Activated T-cell treated with anti-CD3 and anti-CD28 coated beads, Interleukin-2, amount 50 U/mL, for 4 hours (primary cell): ENCODE data around the gene SNX13. TPM values are rescaled to one million over a fixed set of nuclear protein-coding genes. Genes with fewer than 3 reads are reported as not detected.

Experiments
- ATAC-seq, 2 donors: fragments of 200-7000 bp; cut with Tn5 transposase; one replicate each; pipeline ENCODE4 v1.10.0; 2021
- DNase-seq: peaks from one replicate; pipeline ENCODE4 v3.0.0-alpha.2; 2020
- H3K27me3 Mint-ChIP-seq: one replicate; pipeline ENCODE4 v1.8.0; 2021; ENCODE audit warnings: low read depth, mixed read lengths
- H3K36me3 Mint-ChIP-seq: one replicate; pipeline ENCODE4 v1.8.0; 2022; ENCODE audit warnings: mixed read lengths; ENCODE audit not compliant: insufficient read depth
- H3K4me1 Mint-ChIP-seq: one replicate; pipeline ENCODE4 v1.8.0; 2021; ENCODE audit warnings: low read depth, mixed read lengths
- H3K4me3 Mint-ChIP-seq: one replicate; pipeline ENCODE4 v1.8.0; 2021; ENCODE audit warnings: mild to moderate bottlenecking, moderate library complexity, mixed read lengths
- H3K9me3 Mint-ChIP-seq: one replicate; pipeline ENCODE4 v1.8.0; 2021; ENCODE audit warnings: mixed read lengths
- total RNA-seq, 3 donors: library from RNA; stranded (reverse); gene quantifications; one replicate each; pipeline ENCODE4 v1.2.1, GENCODE V29; 2021

The SNX13 gene
- total RNA-seq, 3 donors from 2014 or later = 20.8 to 23.7 (median 22.5) TPM

DNA sequence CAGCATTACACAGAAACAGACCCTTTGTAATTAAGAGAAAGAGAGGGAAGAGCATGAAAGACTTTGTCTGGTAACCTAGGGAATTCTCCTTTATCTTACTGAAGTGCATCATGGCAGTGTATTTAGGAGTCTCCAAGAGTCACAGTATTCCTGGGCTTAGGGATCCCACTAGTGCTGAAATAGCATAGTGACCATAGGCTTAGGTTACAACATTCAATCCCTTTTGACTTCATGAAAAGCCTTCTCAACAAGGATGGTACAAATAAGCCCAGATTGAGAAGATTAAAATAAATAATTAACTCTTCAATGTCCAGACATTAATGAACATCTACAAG is 76.5 kb downstream of the SNX13 start:
- Mint-ChIP-seq H3K36me3 (peaks cover 66% of the 10 kb centered on the region), H3K4me3 (no peak overlapping the region), H3K9me3 (peaks cover 10% of the 10 kb centered on the region), H3K27me3 (no peaks in the 10 kb centered on the region), H3K4me1 (peaks cover 9% of the 10 kb centered on the region)
- no peak for ATAC-seq
- no peak for DNase-seq

DNA sequence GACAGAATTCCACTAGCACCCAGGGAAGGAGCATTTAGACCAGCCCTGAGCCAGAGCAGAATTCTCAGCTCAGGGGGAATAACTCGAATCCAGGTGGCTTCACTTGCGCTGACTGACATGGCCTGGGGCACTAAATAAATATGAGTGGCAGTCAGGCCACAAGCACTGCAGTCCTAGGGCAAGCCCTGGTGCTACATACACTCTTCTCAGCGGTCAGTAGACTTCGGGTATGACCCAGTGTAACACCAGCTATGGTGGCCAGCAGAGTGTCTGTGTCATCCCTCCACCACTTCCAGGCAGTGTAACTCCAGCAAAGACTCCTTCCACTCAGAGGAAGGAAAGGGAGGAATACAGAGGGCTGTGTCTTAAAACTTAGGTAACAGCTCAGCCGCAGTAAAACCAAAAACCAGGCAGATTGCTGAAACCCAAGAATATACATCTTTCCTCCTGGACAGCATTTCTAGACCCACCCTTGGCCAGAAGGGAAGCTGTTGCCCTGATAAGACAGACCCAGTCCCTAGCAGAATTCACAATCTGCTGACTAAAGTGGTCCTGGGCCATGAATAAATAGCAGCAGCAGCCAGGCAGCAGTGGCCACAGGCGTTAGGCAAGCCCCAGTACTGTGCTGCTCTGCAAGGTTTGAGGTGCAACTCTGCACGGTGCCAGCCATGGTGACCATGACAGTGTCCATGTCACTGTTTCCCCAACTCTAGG is 77.0 kb downstream of the SNX13 start:
- Mint-ChIP-seq H3K4me1 (peaks cover 9% of the 10 kb centered on the region), H3K9me3 (peaks cover 10% of the 10 kb centered on the region), H3K27me3 (no peaks in the 10 kb centered on the region), H3K4me3 (no peak overlapping the region), H3K36me3 (peaks cover 68% of the 10 kb centered on the region)
- ATAC-seq (no peak), DNase-seq (no peak)

DNA sequence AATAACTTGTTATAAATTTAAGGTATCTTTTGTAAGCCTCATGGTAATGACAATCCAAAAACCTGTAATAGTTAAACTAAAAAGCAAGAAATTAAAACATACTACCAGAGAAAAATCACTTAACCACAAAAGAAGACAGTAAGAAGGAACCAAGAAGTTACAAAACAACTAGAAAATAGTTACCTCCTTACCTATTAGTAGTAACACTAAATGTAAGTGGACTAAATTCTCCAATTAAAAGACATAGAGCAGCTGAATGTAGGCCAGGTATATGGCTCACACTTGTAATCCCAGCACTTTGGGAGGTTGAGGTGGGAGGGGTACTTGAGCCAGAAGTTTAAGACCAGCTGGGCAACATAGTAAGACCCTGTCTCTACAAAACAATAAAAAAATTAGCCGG is 84.0 kb downstream of the SNX13 start:
- Mint-ChIP-seq H3K4me1 (peaks cover 25% of the 10 kb centered on the region), H3K9me3 (peaks cover 11% of the 10 kb centered on the region), H3K27me3 (no peaks in the 10 kb centered on the region), H3K36me3 (peaks cover 65% of the 10 kb centered on the region), H3K4me3 (no peak overlapping the region)
- DNase-seq = no peak
- ATAC-seq = no peak

DNA sequence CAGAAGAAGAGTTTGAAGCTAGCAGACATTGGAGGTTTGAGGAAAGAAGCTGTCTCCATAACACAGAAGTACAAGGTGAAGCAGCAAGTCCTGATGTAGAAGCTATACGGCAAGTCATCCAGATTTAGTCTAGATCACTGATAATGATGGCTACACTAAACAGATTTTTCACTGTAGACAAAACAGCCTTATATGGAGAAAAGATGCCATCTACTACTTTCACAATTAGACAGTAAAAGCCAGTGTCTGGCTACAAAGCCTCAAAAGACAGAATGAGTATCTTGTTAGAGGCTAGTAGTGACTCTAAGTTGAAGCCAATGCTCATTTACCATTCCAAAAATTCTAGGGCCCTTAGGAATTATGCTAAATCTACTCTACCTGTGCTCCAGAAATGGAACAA is 85.1 kb downstream of the SNX13 start:
- Mint-ChIP-seq H3K4me1 (peaks cover 20% of the 10 kb centered on the region), H3K27me3 (no peaks in the 10 kb centered on the region), H3K4me3 (no peak overlapping the region), H3K36me3 (peaks cover 60% of the 10 kb centered on the region), H3K9me3 (peaks cover 11% of the 10 kb centered on the region)
- DNase-seq (no peak), ATAC-seq (no peak)

DNA sequence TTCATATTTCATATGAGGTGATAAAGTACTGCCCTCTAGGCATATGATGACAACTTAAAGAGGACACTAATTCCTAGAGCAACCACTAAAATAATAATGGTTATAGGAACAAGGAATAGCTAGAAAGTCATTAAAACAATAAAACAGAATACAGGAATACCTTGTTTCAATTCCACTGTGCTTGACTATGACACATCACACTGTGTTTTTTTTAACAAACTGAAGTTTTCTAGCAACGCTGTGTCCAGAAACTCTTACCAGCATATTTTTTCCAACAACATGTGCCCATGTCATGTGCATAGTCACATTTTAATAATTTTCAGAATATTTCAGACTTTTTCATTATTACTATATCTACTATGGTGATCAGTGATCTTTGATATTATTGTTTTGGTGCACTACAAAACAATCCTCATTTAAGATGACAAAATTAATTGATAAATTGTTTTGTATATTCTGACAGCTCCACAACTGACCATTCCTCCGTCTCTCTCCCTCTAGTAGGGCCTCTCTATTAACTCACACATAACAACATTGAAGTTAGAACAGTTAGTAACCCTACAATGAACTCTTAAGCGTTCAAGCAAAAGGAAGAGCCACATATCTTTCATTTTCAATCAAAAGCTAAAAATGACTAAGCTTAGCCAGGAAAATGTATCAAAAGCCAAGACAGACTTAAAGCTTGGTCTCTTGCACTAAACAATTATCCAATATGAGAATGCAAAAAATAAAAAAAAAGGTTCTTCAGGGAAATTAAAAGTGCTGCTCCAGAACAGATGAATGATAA is 85.8 kb downstream of the SNX13 start:
- peaks cover 11% of the 10 kb centered on the region for H3K9me3 Mint-ChIP-seq
- peaks cover 19% of the 10 kb centered on the region for H3K4me1 Mint-ChIP-seq
- DNase-seq (no peak), ATAC-seq (no peak)
- H3K36me3 Mint-ChIP-seq = peaks cover 58% of the 10 kb centered on the region
- H3K4me3 Mint-ChIP-seq = no peak overlapping the region
- no peaks in the 10 kb centered on the region for H3K27me3 Mint-ChIP-seq

DNA sequence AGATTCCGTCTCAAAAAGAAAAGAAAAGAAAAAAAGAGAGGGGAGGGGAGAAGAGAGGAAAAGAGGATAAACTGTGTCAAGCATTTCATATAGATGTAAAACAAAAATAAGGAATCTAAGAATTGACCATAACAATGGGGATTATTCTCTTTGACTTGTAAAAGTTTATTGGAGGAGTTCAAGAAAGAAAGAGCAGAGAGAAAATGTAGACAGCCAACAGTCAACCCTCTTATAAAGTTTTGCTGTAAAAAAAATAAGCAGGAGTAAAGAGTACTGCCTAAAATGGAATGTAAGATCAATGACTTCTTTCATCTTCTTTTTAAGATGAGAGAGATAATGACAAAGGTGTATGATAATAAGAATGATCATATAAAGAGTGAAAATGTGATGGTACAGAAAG is 87.9 kb downstream of the SNX13 start:
- no peak overlapping the region for H3K4me3 Mint-ChIP-seq
- ATAC-seq (no peak), DNase-seq (no peak)
- H3K36me3 Mint-ChIP-seq = peaks cover 59% of the 10 kb centered on the region
- H3K4me1 Mint-ChIP-seq = peaks cover 17% of the 10 kb centered on the region
- no peaks in the 10 kb centered on the region for H3K27me3 Mint-ChIP-seq
- peaks cover 10% of the 10 kb centered on the region for H3K9me3 Mint-ChIP-seq

DNA sequence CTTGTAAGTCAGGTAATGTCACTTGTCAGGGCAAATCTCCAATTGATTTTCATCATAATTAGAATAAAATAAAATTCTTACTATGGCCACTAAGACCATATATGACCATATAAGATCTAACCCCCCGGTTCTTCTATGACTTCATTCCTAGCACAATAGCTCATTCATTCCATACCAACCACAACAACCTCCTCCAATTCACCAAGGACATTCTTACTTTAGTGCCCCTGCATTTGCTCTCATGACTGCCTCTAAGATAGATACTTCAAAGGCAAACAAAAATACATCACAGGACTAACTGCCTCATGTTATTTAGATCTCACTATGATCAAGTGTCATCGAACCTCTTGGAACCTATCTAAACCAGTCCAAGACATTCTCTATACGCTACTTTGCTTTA is 90.8 kb downstream of the SNX13 start:
- DNase-seq (no peak), ATAC-seq (no peak)
- no peaks in the 10 kb centered on the region for H3K9me3 Mint-ChIP-seq
- H3K36me3 Mint-ChIP-seq = peaks cover 48% of the 10 kb centered on the region
- H3K4me3 Mint-ChIP-seq = no peak overlapping the region
- no peaks in the 10 kb centered on the region for H3K27me3 Mint-ChIP-seq
- H3K4me1 Mint-ChIP-seq = peaks cover 15% of the 10 kb centered on the region

DNA sequence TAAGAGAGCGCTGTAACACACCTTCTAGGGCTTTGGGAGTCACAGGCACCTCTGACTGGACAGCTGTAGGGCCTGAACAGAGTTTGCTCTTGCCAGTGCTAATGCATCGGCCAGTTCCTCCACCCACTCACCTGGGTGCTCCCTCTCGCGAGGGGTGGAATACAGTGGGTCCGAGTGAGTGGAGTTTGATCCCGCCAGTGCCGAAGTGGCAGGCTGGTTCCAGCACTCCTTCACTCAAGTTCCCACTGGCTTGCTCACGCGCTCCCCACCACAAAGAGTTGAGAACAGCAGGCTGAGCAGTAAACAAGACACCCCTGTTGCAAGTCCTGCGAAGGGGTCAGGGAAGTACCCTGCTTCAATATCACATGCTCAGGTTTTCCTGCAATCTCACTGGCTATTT is 91.8 kb downstream of the SNX13 start:
- no peak for ATAC-seq
- Mint-ChIP-seq H3K4me3 (no peak overlapping the region), H3K36me3 (peaks cover 53% of the 10 kb centered on the region), H3K27me3 (no peaks in the 10 kb centered on the region), H3K4me1 (peaks cover 24% of the 10 kb centered on the region), H3K9me3 (no peaks in the 10 kb centered on the region)
- no peak for DNase-seq

DNA sequence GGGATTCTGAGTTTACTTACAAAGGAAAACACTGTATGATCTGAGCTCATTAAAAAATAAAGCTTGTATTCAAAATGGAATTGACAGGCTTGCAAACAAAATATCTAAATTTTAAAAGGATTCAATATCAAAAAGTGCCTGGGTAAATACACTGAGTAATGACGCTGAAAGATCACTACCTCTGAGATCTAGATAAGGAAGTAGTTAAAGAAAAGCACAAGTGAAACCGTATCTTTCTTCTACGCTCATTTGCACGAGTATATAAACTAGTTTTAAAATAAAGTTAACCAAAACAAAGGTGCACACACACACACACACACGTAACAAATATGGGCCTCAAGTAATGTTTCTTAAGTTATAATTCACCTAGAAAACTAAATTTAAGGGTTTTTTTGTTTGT is 93.4 kb downstream of the SNX13 start:
- Mint-ChIP-seq H3K9me3 (peaks cover 3% of the 10 kb centered on the region), H3K36me3 (peaks cover 54% of the 10 kb centered on the region), H3K4me1 (peaks cover 28% of the 10 kb centered on the region), H3K27me3 (no peaks in the 10 kb centered on the region), H3K4me3 (no peak overlapping the region)
- no peak for ATAC-seq
- DNase-seq = no peak

DNA sequence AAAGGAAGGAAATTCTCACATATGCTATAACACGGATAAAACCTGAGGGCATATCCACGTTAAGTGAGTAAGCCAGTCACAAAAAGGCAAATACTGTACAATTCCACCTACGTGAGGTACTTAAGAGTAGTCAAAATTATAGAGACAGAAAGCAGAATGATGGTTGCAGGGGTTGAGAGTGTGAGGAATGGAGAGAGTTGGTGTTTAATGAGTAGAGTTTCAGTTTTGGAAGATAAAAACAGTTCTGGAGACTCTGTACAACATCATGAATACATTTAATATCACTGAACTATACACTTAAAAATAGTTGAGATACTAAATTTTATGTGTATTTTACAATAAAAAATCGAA is 95.1 kb downstream of the SNX13 start:
- no peak overlapping the region for H3K4me3 Mint-ChIP-seq
- H3K36me3 Mint-ChIP-seq = peaks cover 54% of the 10 kb centered on the region
- no peaks in the 10 kb centered on the region for H3K27me3 Mint-ChIP-seq
- H3K4me1 Mint-ChIP-seq = peaks cover 29% of the 10 kb centered on the region
- no peak for ATAC-seq
- no peak for DNase-seq
- peaks cover 8% of the 10 kb centered on the region for H3K9me3 Mint-ChIP-seq

DNA sequence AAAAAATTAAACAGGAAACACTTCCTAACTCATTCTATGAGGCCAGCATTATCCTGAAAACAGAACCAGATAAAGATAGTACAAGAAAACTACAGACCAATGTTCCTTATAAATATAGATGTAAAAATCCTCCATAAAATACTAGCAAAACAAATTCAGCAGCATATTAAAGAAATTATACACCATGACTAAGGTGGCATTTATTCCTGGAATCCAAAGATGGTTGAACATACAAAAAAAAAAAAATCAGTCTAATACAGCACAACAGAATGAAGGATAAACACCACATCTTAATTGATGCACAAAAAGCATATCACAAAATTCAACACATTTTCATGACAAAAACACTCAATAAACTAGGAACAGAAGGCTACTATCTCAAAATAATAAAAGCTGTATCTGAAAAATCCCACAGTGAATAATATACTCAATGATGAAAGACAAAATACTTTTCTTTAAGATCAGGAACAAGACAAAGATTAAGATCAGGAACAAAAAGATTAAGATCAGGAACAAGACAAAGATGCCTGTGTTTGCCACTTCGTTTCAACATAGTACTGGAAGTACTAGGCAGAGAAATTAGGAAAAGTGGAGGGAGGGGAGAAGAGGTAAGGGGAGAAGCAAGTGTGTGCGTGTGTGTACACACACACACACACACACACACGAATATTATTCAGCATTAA is 95.6 kb downstream of the SNX13 start:
- ATAC-seq (no peak), DNase-seq (no peak)
- no peaks in the 10 kb centered on the region for H3K27me3 Mint-ChIP-seq
- H3K9me3 Mint-ChIP-seq = peaks cover 8% of the 10 kb centered on the region
- H3K4me1 Mint-ChIP-seq = peaks cover 29% of the 10 kb centered on the region
- H3K36me3 Mint-ChIP-seq = peaks cover 55% of the 10 kb centered on the region
- no peak overlapping the region for H3K4me3 Mint-ChIP-seq

DNA sequence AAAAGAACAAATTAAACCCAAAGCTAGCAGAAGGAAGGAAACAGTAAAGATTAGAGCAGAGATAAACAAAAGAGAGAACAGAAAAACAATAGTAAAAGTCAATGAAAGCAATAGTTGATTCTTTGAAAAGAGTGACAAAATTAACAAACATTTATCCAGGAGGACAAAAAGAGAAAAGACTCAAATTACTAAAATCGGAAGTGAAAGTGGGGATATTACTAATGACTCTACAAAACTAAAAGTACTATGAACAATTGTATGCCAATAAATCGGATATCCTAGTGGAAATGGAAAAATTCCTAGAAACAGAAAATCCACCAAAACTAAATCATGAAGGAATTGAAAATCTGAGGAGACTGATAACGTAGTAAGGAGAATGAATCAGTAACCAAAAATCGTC is 96.3 kb downstream of the SNX13 start:
- DNase-seq (no peak), ATAC-seq (no peak)
- Mint-ChIP-seq H3K9me3 (peaks cover 8% of the 10 kb centered on the region), H3K4me1 (peaks cover 29% of the 10 kb centered on the region), H3K27me3 (no peaks in the 10 kb centered on the region), H3K4me3 (peak overlapping the region; percentile 17), H3K36me3 (peaks cover 53% of the 10 kb centered on the region)

DNA sequence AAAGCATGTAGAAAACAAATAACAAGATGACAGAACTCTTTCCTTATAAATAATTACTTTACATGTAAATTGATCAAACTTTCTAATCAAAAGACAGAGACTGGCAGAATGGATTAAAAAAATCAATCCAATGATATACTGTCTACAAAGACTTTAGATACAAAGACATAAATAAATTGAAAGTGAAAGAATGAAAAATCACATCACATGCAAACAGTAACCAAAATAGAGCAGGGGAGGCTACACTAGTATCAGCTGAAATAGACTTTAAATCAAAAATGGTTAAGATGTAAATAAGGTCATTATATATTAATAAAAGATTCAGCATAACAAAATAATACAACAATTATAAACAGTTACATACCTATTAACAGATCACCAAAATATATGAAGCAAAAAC is 97.3 kb downstream of the SNX13 start:
- Mint-ChIP-seq H3K4me3 (no peak overlapping the region), H3K36me3 (peaks cover 51% of the 10 kb centered on the region), H3K9me3 (peaks cover 8% of the 10 kb centered on the region), H3K27me3 (no peaks in the 10 kb centered on the region), H3K4me1 (peaks cover 27% of the 10 kb centered on the region)
- ATAC-seq = no peak
- DNase-seq = no peak

DNA sequence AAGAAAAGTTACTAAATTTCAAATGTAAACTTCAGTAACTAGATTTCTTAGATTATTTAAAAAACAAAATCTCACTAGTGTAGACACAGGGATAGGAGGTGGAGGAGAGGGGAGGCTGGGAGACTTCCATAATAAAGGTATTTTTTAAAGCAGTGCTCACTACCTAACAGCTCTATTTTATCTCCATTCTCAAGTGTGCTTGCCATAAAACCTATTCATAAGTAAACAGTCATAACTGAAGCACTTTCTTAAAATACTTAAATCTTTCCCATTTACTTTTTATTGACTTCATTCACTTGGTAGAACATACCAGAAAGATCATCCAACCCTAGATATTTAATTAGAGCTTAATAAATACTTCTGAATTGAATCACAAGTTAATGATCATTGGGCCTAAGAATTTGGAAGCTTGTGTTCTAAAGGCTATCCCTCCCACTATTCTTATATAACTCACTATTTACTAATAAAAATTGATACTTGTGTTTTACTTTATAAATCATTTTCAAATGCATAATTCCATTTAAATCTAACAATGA is 107.4 kb downstream of the SNX13 start:
- Mint-ChIP-seq H3K9me3 (no peaks in the 10 kb centered on the region), H3K27me3 (no peaks in the 10 kb centered on the region), H3K4me1 (no peaks in the 10 kb centered on the region), H3K4me3 (no peak overlapping the region), H3K36me3 (peaks cover 15% of the 10 kb centered on the region)
- ATAC-seq (no peak), DNase-seq (no peak)

DNA sequence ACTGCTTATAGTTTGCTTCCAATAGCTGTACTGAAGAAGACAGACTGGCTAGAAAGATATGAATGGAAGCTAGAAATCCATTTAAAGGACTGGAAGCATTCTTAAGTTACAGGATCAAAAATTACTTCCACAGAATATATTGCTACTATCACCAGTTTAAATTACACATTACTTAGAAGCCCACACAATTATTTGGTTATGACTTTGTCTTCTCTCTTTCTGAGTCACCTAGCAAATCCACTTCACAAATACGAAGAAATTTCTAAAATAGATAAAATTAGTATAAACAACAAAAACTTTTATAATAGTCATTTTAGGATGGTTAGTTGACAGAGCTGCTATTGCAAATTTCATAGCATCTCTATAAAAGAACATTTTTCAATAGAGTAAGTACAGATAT is 108.1 kb downstream of the SNX13 start:
- ATAC-seq (no peak), DNase-seq (no peak)
- no peak overlapping the region for H3K4me3 Mint-ChIP-seq
- H3K36me3 Mint-ChIP-seq = peaks cover 19% of the 10 kb centered on the region
- no peaks in the 10 kb centered on the region for H3K9me3 Mint-ChIP-seq
- H3K4me1 Mint-ChIP-seq = no peaks in the 10 kb centered on the region
- no peaks in the 10 kb centered on the region for H3K27me3 Mint-ChIP-seq
